GM21737 (cell line): Measurements from ENCODE around the gene MN1.
"Not testable (repeated sequence)": the region's sequence is repeated elsewhere in the genome, so short reads cannot be mapped to it uniquely, and the experiment has no call there.

Experiments
- ATAC-seq: cut with Tn5 transposase; IDR thresholded peaks from one replicate; pipeline ENCODE4 v1.9.1; 2021; ENCODE audit warnings: mild to moderate bottlenecking, moderate library complexity; ENCODE audit not compliant: unreplicated experiment

MN1 gene

GRCh38 chr22:27745809-27746208 is 55.7 kb downstream of the MN1 start:
- no peak for ATAC-seq

- ATAC-seq = no peak
These were observed 56.4 kb downstream of the MN1 start for GRCh38 chr22:27745154-27745553.

GRCh38 chr22:27744078-27744477 is 57.5 kb downstream of the MN1 start:
- not testable (repeated sequence) for ATAC-seq

GRCh38 chr22:27740202-27740748 is 61.3 kb downstream of the MN1 start:
- ATAC-seq = no peak

- no peak for ATAC-seq
These were observed 64.0 kb downstream of the MN1 start for GRCh38 chr22:27737521-27737920.

- no peak for ATAC-seq
These were observed 67.5 kb downstream of the MN1 start for GRCh38 chr22:27734066-27734465.

GRCh38 chr22:27732841-27733240 is 68.7 kb downstream of the MN1 start:
- ATAC-seq = no peak

GRCh38 chr22:27732391-27732790 is 69.2 kb downstream of the MN1 start:
- no peak for ATAC-seq

GRCh38 chr22:27731621-27732020 is 69.9 kb downstream of the MN1 start:
- ATAC-seq = no peak

- no peak for ATAC-seq
These were observed 70.7 kb downstream of the MN1 start for GRCh38 chr22:27730641-27731433.

GRCh38 chr22:27729246-27729645 is 72.3 kb downstream of the MN1 start:
- ATAC-seq = no peak

- ATAC-seq = no peak
These were observed 73.7 kb downstream of the MN1 start for GRCh38 chr22:27727673-27728451.

GRCh38 chr22:27726686-27727449 is 74.7 kb downstream of the MN1 start:
- no peak for ATAC-seq

GRCh38 chr22:27726331-27726685 is 75.2 kb downstream of the MN1 start:
- ATAC-seq = no peak

- ATAC-seq = no peak
These were observed 75.9 kb downstream of the MN1 start for GRCh38 chr22:27725661-27726060.

GRCh38 chr22:27724709-27725108 is 76.8 kb downstream of the MN1 start:
- ATAC-seq = no peak

- ATAC-seq = no peak
These were observed 77.4 kb downstream of the MN1 start for GRCh38 chr22:27724157-27724556.

- ATAC-seq = no peak
These were observed 77.8 kb downstream of the MN1 start for GRCh38 chr22:27723708-27724107.

- no peak for ATAC-seq
These were observed 78.4 kb downstream of the MN1 start for GRCh38 chr22:27723158-27723557.

GRCh38 chr22:27720860-27721259 is 80.7 kb downstream of the MN1 start:
- ATAC-seq = no peak

GRCh38 chr22:27719535-27720227 is 81.9 kb downstream of the MN1 start:
- no peak for ATAC-seq
